Hypothalamus (tissue), 51 donors: ENCODE measurements around the gene ARTN.

Source experiments
- DNase-seq, 51 donors: peaks; one replicate each; lab custom pipeline; 2025; lab: John Stamatoyannopoulos, UW

ARTN gene

GRCh38 chr1:43921022-43921421 is 12.6 kb upstream of the ARTN start:
- DNase-seq = no peak

GRCh38 chr1:43924516-43924915 is 9.1 kb upstream of the ARTN start:
- no peak for DNase-seq

- DNase-seq = no peak
Measured at GRCh38 chr1:43925846-43926245, 7.8 kb upstream of the ARTN start.

GRCh38 chr1:43930168-43930948 is 3.2 kb upstream of the ARTN start:
- no peak for DNase-seq

- no peak for DNase-seq
Measured at GRCh38 chr1:43930949-43931275, 2.7 kb upstream of the ARTN start.

GRCh38 chr1:43931711-43932660 is 1.6 kb upstream of the ARTN start:
- DNase-seq = no peak

- no peak for DNase-seq
Measured at GRCh38 chr1:43932786-43933385, 715 bp upstream of the ARTN start.

GRCh38 chr1:43934101-43934985 is 742 bp downstream of the ARTN start:
- peak in 30 of 51 donors; percentile 11 to 74 (median 44) for DNase-seq

GRCh38 chr1:43934986-43935324 is 1.4 kb downstream of the ARTN start:
- no peak for DNase-seq

- peak in 3 of 51 donors; percentile 19 to 50 (median 41) for DNase-seq
Measured at GRCh38 chr1:43935711-43936427, 2.3 kb downstream of the ARTN start.

GRCh38 chr1:43936431-43937151 is 3.0 kb downstream of the ARTN start:
- DNase-seq = peak in 14 of 51 donors; percentile 18 to 70 (median 32)

- DNase-seq = no peak
Measured at GRCh38 chr1:43937179-43937865, 3.7 kb downstream of the ARTN start.

GRCh38 chr1:43938383-43938782 is 4.8 kb downstream of the ARTN start:
- DNase-seq = no peak

- peak in 13 of 51 donors; percentile 5 to 66 (median 36) for DNase-seq
Measured at GRCh38 chr1:43938892-43939587, 5.4 kb downstream of the ARTN start.

- no peak for DNase-seq
Measured at GRCh38 chr1:43942411-43942810, 8.8 kb downstream of the ARTN start.

GRCh38 chr1:43944860-43945259 is 11.3 kb downstream of the ARTN start:
- no peak for DNase-seq

GRCh38 chr1:43945674-43946235 is 12.2 kb downstream of the ARTN start:
- peak in 1 of 51 donors; percentile 14 for DNase-seq
